K562 (cell line): ENCODE measurements around the gene TXNRD2. TPM values are rescaled to one million over a fixed set of nuclear protein-coding genes. Genes with fewer than 3 reads are reported as not detected.
A peak's percentile ranks its signal among the peaks of the same experiment; 100 is the strongest.

Experiments used
- ATF1 ChIP-seq, 2 experiments: fragments of 450-650 bp in 1 of 2; IDR thresholded peaks; 2 replicates each; pipeline ENCODE4 v1.6.1; 2016; ENCODE audit warnings: missing compliant biosample characterization in 1 of 2, missing genetic modification characterization in 1 of 2
- BCOR ChIP-seq: fragments of 450-650 bp; IDR thresholded peaks from 2 replicates; pipeline ENCODE4 v1.6.1; 2016
- DNMT1 ChIP-seq: fragments of 450-650 bp; IDR thresholded peaks from 2 replicates; pipeline ENCODE4 v1.6.1; 2016; ENCODE audit warnings: antibody characterized with exemption, mild to moderate bottlenecking
- GATA2 ChIP-seq: sonication (generic); formaldehyde crosslinking; IDR thresholded peaks from 2 replicates; pipeline ENCODE4 v1.4.0; 2020; ENCODE audit warnings: mild to moderate bottlenecking, missing genetic modification reagents
- HMG20A ChIP-seq: fragments of 450-650 bp; formaldehyde crosslinking; conservative IDR thresholded peaks from 2 replicates; pipeline ENCODE4 v1.4.0; 2020; ENCODE audit warnings: mild to moderate bottlenecking, mixed read lengths
- KLF6 ChIP-seq: fragments of 250-450 bp; sonication (Bioruptor Pico); IDR thresholded peaks from 2 replicates; pipeline ENCODE4 v1.4.0; 2020; ENCODE audit warnings: mild to moderate bottlenecking, moderate library complexity, borderline replicate concordance
- NR4A1 ChIP-seq, 2 experiments: fragments of 250-450 bp in 1 of 2; fragments of 450-650 bp in 1 of 2; sonication (Bioruptor Pico) in 1 of 2; IDR thresholded peaks; 2 replicates each; pipeline versions ENCODE4 v1.4.0 to v1.6.1; 2016 to 2020; ENCODE audit warnings: mild to moderate bottlenecking in 2 of 2, missing compliant biosample characterization in 1 of 2, missing genetic modification characterization in 1 of 2, moderate library complexity in 1 of 2
- STAG1 ChIP-seq: sonication (generic); formaldehyde crosslinking; IDR thresholded peaks from 2 replicates; pipeline ENCODE4 v1.5.0; 2020; ENCODE audit warnings: missing genetic modification reagents, borderline replicate concordance
- TEAD1 ChIP-seq, 2 experiments: fragments of 450-650 bp in 1 of 2; sonication (generic) in 1 of 2; formaldehyde crosslinking; IDR thresholded peaks; 2 replicates each; pipeline versions ENCODE4 v1.4.0 to v1.8.0; 2020 to 2022; ENCODE audit warnings: mild to moderate bottlenecking in 2 of 2, missing genetic modification reagents in 1 of 2
- ZNF583 ChIP-seq: fragments of 250-450 bp; sonication (Bioruptor Pico); IDR thresholded peaks from 2 replicates; pipeline ENCODE4 v1.4.0; 2020
- ZNF76 ChIP-seq: fragments of 250-450 bp; sonication (Bioruptor Pico); IDR thresholded peaks from 2 replicates; pipeline ENCODE4 v1.4.0; 2020; ENCODE audit warnings: mild to moderate bottlenecking, moderate library complexity, borderline replicate concordance
- ZSCAN32 ChIP-seq: fragments of 450-650 bp; formaldehyde crosslinking; IDR thresholded peaks from 2 replicates; pipeline ENCODE4 v1.4.0; 2020; ENCODE audit warnings: mild to moderate bottlenecking, moderate library complexity
- polyA plus RNA-seq, 8 experiments: library from polyadenylated mRNA; depleted of rRNA in 4 of 8; stranded (reverse) in 5 of 8; unstranded in 3 of 8; fragments of >200 nt; fragmentation: Nextera tagmentation in 2 of 8; fragmentation: Illumina TruSeq in 1 of 8; extraction: Ambion mirVana in 2 of 8; extraction: Trizol in 1 of 8; gene quantifications; 2 replicates each; pipeline versions ENCODE4 v1.2.1 to v1.2.3, GENCODE V29; 2011 to 2014; ENCODE audit warnings: inconsistent platforms in 1 of 8, missing spikeins in 1 of 8
- total RNA-seq, 7 experiments: library from RNA; depleted of rRNA in 6 of 7; stranded (reverse); fragments of >200 nt in 6 of 7; fragmentation: Illumina TruSeq in 2 of 7; extraction: Trizol in 2 of 7; gene quantifications; 2 replicates each; pipeline versions ENCODE4 v1.2.1 to v1.2.3, GENCODE V29; 2011 to 2021; ENCODE audit warnings: low replicate concordance in 1 of 7
- TF ChIP-seq, protein P1 (sequence below): sonication (generic); formaldehyde crosslinking; IDR thresholded peaks from 2 replicates; pipeline ENCODE4 v1.5.0; 2020; ENCODE audit warnings: missing genetic modification reagents
- TF ChIP-seq, protein P2 (sequence below): fragments of 200-600 bp; sonication (generic); IDR thresholded peaks from one replicate; pipeline ENCODE4 v1.6.1; 2012; ENCODE audit warnings: mild to moderate bottlenecking, low read depth, low read length, inconsistent platforms

Gene TXNRD2
- total and polyA plus RNA-seq, 9 of the 15 experiments (the other 6 are each of a cell fraction or from before 2014, with no cell fraction given): 3.3 to 80.2 (median 49.4) TPM

DNA sequence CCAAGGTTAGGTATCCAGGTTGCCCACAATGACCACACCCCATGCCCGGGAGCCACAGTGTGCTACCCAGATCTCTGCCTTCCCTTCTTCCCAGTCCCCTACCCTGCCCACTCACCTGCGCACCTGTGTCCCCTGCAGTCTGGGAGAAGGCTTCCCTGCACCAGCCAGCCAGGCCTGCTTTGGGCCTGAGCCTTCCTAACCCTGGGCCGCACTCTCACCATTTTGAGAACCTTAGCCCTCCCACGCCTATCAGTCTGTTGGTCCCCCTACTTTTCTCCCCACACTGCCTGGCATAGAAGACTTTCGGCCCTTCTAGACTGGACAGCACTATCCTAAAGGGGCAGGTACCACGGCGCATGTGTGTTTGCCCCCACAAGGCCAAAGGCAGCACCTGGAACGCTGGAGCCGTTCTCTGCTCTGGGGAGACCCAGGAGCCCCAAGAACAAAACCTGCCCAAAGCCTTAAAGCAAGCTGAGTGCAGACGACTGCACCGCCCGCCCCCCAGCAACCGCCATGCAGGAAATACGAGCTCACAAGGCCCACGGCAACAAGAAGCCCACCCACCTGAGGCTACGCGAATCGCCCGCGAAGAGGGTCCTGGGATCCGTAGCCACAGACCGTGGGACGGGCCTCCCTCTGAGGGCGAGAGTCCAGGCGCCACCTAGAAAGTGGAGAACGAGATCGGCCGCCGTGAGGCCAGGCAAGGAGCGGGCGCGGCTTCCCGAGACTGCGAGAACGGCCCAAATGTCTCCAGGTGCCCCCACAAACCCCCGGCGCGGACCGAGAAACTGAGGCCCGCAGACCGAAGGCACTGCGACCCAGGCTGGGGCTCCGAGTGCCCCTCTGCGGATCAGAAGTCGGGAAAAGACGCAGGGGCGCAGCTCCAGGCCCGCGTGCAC is 87.5 kb downstream of the TXNRD2 start (continued):
- TF ChIP-seq, protein P1, sequence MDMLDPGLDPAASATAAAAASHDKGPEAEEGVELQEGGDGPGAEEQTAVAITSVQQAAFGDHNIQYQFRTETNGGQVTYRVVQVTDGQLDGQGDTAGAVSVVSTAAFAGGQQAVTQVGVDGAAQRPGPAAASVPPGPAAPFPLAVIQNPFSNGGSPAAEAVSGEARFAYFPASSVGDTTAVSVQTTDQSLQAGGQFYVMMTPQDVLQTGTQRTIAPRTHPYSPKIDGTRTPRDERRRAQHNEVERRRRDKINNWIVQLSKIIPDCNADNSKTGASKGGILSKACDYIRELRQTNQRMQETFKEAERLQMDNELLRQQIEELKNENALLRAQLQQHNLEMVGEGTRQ (CRISPR knock-in tag): no peak
- no peak for TF ChIP-seq BCOR
- TF ChIP-seq ZSCAN32 (CRISPR knock-in tag): peak; percentile 79
- TF ChIP-seq HMG20A: no peak
- peak; percentile 66; the same call in 1 of the 2 replicates for TF ChIP-seq KLF6 (CRISPR knock-in tag)
- peak; percentile 6; the same call in 1 of the 2 replicates for TF ChIP-seq NR4A1 (CRISPR knock-in tag; IDR thresholded peaks at IDR 0.05)
- peak; percentile 84 for TF ChIP-seq NR4A1 (tag; IDR thresholded peaks at IDR 0.05)
- TF ChIP-seq, protein P2, sequence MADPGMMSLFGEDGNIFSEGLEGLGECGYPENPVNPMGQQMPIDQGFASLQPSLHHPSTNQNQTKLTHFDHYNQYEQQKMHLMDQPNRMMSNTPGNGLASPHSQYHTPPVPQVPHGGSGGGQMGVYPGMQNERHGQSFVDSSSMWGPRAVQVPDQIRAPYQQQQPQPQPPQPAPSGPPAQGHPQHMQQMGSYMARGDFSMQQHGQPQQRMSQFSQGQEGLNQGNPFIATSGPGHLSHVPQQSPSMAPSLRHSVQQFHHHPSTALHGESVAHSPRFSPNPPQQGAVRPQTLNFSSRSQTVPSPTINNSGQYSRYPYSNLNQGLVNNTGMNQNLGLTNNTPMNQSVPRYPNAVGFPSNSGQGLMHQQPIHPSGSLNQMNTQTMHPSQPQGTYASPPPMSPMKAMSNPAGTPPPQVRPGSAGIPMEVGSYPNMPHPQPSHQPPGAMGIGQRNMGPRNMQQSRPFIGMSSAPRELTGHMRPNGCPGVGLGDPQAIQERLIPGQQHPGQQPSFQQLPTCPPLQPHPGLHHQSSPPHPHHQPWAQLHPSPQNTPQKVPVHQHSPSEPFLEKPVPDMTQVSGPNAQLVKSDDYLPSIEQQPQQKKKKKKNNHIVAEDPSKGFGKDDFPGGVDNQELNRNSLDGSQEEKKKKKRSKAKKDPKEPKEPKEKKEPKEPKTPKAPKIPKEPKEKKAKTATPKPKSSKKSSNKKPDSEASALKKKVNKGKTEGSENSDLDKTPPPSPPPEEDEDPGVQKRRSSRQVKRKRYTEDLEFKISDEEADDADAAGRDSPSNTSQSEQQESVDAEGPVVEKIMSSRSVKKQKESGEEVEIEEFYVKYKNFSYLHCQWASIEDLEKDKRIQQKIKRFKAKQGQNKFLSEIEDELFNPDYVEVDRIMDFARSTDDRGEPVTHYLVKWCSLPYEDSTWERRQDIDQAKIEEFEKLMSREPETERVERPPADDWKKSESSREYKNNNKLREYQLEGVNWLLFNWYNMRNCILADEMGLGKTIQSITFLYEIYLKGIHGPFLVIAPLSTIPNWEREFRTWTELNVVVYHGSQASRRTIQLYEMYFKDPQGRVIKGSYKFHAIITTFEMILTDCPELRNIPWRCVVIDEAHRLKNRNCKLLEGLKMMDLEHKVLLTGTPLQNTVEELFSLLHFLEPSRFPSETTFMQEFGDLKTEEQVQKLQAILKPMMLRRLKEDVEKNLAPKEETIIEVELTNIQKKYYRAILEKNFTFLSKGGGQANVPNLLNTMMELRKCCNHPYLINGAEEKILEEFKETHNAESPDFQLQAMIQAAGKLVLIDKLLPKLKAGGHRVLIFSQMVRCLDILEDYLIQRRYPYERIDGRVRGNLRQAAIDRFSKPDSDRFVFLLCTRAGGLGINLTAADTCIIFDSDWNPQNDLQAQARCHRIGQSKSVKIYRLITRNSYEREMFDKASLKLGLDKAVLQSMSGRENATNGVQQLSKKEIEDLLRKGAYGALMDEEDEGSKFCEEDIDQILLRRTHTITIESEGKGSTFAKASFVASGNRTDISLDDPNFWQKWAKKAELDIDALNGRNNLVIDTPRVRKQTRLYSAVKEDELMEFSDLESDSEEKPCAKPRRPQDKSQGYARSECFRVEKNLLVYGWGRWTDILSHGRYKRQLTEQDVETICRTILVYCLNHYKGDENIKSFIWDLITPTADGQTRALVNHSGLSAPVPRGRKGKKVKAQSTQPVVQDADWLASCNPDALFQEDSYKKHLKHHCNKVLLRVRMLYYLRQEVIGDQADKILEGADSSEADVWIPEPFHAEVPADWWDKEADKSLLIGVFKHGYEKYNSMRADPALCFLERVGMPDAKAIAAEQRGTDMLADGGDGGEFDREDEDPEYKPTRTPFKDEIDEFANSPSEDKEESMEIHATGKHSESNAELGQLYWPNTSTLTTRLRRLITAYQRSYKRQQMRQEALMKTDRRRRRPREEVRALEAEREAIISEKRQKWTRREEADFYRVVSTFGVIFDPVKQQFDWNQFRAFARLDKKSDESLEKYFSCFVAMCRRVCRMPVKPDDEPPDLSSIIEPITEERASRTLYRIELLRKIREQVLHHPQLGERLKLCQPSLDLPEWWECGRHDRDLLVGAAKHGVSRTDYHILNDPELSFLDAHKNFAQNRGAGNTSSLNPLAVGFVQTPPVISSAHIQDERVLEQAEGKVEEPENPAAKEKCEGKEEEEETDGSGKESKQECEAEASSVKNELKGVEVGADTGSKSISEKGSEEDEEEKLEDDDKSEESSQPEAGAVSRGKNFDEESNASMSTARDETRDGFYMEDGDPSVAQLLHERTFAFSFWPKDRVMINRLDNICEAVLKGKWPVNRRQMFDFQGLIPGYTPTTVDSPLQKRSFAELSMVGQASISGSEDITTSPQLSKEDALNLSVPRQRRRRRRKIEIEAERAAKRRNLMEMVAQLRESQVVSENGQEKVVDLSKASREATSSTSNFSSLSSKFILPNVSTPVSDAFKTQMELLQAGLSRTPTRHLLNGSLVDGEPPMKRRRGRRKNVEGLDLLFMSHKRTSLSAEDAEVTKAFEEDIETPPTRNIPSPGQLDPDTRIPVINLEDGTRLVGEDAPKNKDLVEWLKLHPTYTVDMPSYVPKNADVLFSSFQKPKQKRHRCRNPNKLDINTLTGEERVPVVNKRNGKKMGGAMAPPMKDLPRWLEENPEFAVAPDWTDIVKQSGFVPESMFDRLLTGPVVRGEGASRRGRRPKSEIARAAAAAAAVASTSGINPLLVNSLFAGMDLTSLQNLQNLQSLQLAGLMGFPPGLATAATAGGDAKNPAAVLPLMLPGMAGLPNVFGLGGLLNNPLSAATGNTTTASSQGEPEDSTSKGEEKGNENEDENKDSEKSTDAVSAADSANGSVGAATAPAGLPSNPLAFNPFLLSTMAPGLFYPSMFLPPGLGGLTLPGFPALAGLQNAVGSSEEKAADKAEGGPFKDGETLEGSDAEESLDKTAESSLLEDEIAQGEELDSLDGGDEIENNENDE: peak; percentile 48
- no peak for TF ChIP-seq ATF1 (CRISPR knock-in tag; IDR thresholded peaks at IDR 0.05)
- no peak for TF ChIP-seq ATF1 (tag; IDR thresholded peaks at IDR 0.05)
- 0 out of 2 replicates have a peak, but pooled peaks have one; percentile 7 for TF ChIP-seq ZNF583 (CRISPR knock-in tag)
- no peak for TF ChIP-seq STAG1
- 0 out of 2 replicates have a peak, but pooled peaks have one; percentile 72 for TF ChIP-seq ZNF76 (CRISPR knock-in tag)
- peak in 1 of 2 experiments; percentile 7; a peak in 1 of 4 replicates for TF ChIP-seq TEAD1 (CRISPR knock-in tag; IDR thresholded peaks at IDR 0.05)
- no peak for TF ChIP-seq GATA2 (CRISPR knock-in tag)
- TF ChIP-seq DNMT1: no peak
